ENCODE data around the gene OTOA.
"Not testable (repeated sequence)": the region's sequence is repeated elsewhere in the genome, so short reads cannot be mapped to it uniquely, and the experiment has no call there.

The OTOA gene

GRCh38 chr16:21663889-21664647, at the start of gene OTOA:
Gene OTOA, plus strand, starts transcription at chr16:21663968. Its CDS starts 14,547 bp downstream, at chr16:21678515.
- no peak for DNase-seq (ENCODE audit: low read depth)

- DNase-seq (ENCODE audit: low read depth) = no peak
These were observed 48.9 kb upstream of the OTOA start for GRCh38 chr16:21614896-21615295.

- no peak for DNase-seq (ENCODE audit: low read depth)
These were observed 46.2 kb upstream of the OTOA start for GRCh38 chr16:21617607-21618006.

GRCh38 chr16:21618281-21618680, 45.5 kb upstream of the OTOA start:
- DNase-seq (ENCODE audit: low read depth) = no peak

- no peak for DNase-seq (ENCODE audit: low read depth)
These were observed 43.9 kb upstream of the OTOA start for GRCh38 chr16:21619765-21620425.

GRCh38 chr16:21620592-21620991, 43.2 kb upstream of the OTOA start:
- DNase-seq (ENCODE audit: low read depth) = no peak

GRCh38 chr16:21622545-21622944, 41.2 kb upstream of the OTOA start:
- DNase-seq (ENCODE audit: low read depth) = no peak

GRCh38 chr16:21625026-21625425, 38.7 kb upstream of the OTOA start:
- no peak for DNase-seq (ENCODE audit: low read depth)

- DNase-seq (ENCODE audit: low read depth) = no peak
These were observed 37.0 kb upstream of the OTOA start for GRCh38 chr16:21626659-21627277.

- DNase-seq (ENCODE audit: low read depth) = no peak
These were observed 35.5 kb upstream of the OTOA start for GRCh38 chr16:21628121-21628726.

- DNase-seq (ENCODE audit: low read depth) = no peak
These were observed 35.0 kb upstream of the OTOA start for GRCh38 chr16:21628772-21629171.

- DNase-seq (ENCODE audit: low read depth) = not testable (repeated sequence)
These were observed 33.9 kb upstream of the OTOA start for GRCh38 chr16:21629616-21630539.

- DNase-seq (ENCODE audit: low read depth) = not testable (repeated sequence)
These were observed 32.9 kb upstream of the OTOA start for GRCh38 chr16:21630866-21631265.

GRCh38 chr16:21631376-21631775, 32.4 kb upstream of the OTOA start:
- not testable (repeated sequence) for DNase-seq (ENCODE audit: low read depth)

GRCh38 chr16:21631951-21632575, 31.7 kb upstream of the OTOA start:
- not testable (repeated sequence) for DNase-seq (ENCODE audit: low read depth)

GRCh38 chr16:21634216-21634615, 29.6 kb upstream of the OTOA start:
- DNase-seq (ENCODE audit: low read depth) = no peak

- DNase-seq (ENCODE audit: low read depth) = not testable (repeated sequence)
These were observed 28.1 kb upstream of the OTOA start for GRCh38 chr16:21635694-21636093.

- no peak for DNase-seq (ENCODE audit: low read depth)
These were observed 26.5 kb upstream of the OTOA start for GRCh38 chr16:21637032-21637968.

- DNase-seq (ENCODE audit: low read depth) = no peak
These were observed 25.2 kb upstream of the OTOA start for GRCh38 chr16:21638573-21638975.

GRCh38 chr16:21639493-21639892, 24.3 kb upstream of the OTOA start:
- DNase-seq (ENCODE audit: low read depth) = no peak

Measured in stimulated activated CD8-positive, alpha-beta memory T cell treated with anti-CD3 and anti-CD28 coated beads, Interleukin-4, amount 100 ng/mL, for 24 hours (primary cell).